ENCODE results near the gene SRSF2.
"Not testable (repeated sequence)": the region's sequence is repeated elsewhere in the genome, so short reads cannot be mapped to it uniquely, and the experiment has no call there.

Gene SRSF2

DNA sequence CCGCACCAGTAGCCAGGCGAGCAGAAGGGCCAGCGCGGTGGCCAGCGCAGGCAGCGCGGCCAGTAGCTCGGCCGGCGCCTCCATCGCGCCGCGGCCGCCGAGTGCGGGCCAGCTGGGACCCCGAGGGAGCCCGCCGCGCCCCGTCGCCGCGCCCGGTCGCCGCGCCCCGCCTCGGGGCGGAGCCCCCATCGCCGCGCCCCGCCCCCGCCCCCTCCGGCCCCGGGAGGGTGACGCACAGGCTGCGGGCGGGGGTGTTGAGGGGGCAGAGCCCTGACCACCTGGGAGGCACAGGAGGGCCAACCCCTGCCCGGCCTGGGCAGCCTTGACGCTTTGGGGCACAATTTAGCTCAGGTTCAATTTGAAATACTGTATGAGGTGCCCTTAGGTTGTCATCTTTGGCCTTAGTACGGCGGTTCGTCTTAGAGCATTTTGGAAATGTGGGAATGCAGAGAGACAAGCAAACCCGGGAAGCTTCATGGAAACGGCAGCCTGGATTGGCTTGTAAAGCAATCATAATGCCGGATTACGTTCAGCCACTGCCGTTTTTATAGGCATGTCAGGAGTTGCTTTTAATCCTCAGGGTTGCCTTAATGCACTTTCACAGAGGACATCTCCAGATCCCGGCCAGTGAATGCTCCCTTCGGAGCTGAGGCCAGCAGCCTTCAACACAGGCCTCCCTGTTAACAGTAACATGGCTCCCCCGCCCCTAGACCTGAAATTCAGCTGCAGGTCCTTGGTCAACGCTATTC, 26.1 kb downstream of the SRSF2 start, which contains the start of gene MXRA7:
MXRA7 (minus strand) TSS at position 103 of the 749 bp plus-strand sequence; CDS start at position 84, 19 bp downstream.
- H3K9me3 ChIP-seq (ENCODE audit: insufficient read depth, low read length) = no peaks in the 10 kb centered on the region
- peak within 1 kb of the TSS; percentile 82 for H3K9ac ChIP-seq (ENCODE audit: insufficient read length, low read depth)
- H3K27me3 ChIP-seq (ENCODE audit: insufficient read depth, insufficient read length) = peaks cover 24% of the 10 kb centered on the region
- no peak for DNase-seq (ENCODE audit: low read depth, low spot score)
- peaks cover 15% of the 10 kb centered on the region for H3K4me1 ChIP-seq (ENCODE audit: insufficient read depth, insufficient read length)
- H3K4me3 ChIP-seq (ENCODE audit: insufficient read length, low read depth) = peak within 1 kb of the TSS; percentile 50
- peaks cover 25% of the 10 kb centered on the region for H3K36me3 ChIP-seq (ENCODE audit: insufficient read depth, insufficient read length, low read length)
- TF ChIP-seq YY1 (IDR thresholded peaks at IDR 0.05; ENCODE audit: insufficient read depth, insufficient read length) (no peak), SUZ12 (IDR thresholded peaks at IDR 0.05; ENCODE audit: extremely low read depth, insufficient read depth, insufficient read length) (peak; percentile 55), ZNF274 (IDR thresholded peaks at IDR 0.05; ENCODE audit: low read depth, low read length) (no peak)

- Histone ChIP-seq H3K4me3 (ENCODE audit: insufficient read length, low read depth) (peak overlapping the region; percentile 50), H3K9ac (ENCODE audit: insufficient read length, low read depth) (peak overlapping the region; percentile 82), H3K4me1 (ENCODE audit: insufficient read depth, insufficient read length) (peaks cover 15% of the 10 kb centered on the region), H3K36me3 (ENCODE audit: insufficient read depth, insufficient read length, low read length) (peaks cover 20% of the 10 kb centered on the region), H3K27me3 (ENCODE audit: insufficient read depth, insufficient read length) (peaks cover 26% of the 10 kb centered on the region)
- not testable (repeated sequence) for H3K9me3 ChIP-seq (ENCODE audit: insufficient read depth, low read length); DNase-seq (ENCODE audit: low read depth, low spot score)
Measured at GRCh38 chr17:76709951-76710862, 26.9 kb downstream of the SRSF2 start.

DNA sequence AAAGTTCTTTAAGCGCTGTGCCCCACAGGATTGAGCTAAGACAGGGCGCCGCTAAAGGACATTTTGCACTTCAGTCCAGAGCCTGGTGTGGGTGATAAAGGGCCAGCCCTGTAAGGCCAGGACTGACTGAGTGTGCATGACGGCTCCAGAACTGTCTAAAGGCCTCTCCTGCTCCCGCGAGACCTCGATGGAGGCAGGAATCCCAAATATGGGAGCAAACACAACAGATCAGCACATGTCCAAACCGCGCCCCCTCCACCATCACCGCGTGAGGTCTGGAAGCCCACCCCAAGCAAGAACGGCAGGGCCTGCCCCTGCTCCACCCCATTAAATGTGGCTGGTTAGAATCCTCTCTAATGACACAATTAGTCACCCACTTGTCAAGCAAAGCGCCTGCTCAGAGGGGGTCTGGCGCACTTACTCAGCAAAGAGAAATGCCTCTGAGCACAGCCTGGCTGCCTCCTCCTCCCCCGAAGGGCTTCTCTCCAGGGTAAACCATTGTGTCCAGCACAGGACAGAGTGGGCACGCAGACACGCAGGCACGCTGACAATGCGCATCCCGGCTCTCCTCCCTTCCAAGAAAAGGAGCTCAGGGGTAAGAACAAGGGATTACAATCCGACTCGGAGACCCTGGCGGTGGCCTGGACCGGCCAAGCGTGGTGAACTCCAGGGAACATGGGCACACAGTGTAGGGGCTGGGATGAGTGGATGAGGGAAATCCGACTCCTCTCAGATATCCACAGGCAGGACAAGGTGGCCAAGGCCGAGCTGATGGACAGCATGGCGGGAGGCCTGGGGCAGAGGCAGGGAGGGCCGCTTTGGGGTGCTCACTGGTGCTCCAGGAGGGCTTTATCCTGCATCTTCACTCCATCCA, 27.8 kb downstream of the SRSF2 start:
- Histone ChIP-seq H3K9ac (ENCODE audit: insufficient read length, low read depth) (peak overlapping the region; percentile 82), H3K27me3 (ENCODE audit: insufficient read depth, insufficient read length) (peaks cover 26% of the 10 kb centered on the region), H3K4me1 (ENCODE audit: insufficient read depth, insufficient read length) (peaks cover 15% of the 10 kb centered on the region), H3K9me3 (ENCODE audit: insufficient read depth, low read length) (no peaks in the 10 kb centered on the region), H3K4me3 (ENCODE audit: insufficient read length, low read depth) (peak overlapping the region; percentile 50), H3K36me3 (ENCODE audit: insufficient read depth, insufficient read length, low read length) (peaks cover 18% of the 10 kb centered on the region)
- no peak for DNase-seq (ENCODE audit: low read depth, low spot score)
- TF ChIP-seq YY1 (IDR thresholded peaks at IDR 0.05; ENCODE audit: insufficient read depth, insufficient read length) (no peak), ZNF274 (IDR thresholded peaks at IDR 0.05; ENCODE audit: low read depth, low read length) (no peak), SUZ12 (IDR thresholded peaks at IDR 0.05; ENCODE audit: extremely low read depth, insufficient read depth, insufficient read length) (no peak)

DNA sequence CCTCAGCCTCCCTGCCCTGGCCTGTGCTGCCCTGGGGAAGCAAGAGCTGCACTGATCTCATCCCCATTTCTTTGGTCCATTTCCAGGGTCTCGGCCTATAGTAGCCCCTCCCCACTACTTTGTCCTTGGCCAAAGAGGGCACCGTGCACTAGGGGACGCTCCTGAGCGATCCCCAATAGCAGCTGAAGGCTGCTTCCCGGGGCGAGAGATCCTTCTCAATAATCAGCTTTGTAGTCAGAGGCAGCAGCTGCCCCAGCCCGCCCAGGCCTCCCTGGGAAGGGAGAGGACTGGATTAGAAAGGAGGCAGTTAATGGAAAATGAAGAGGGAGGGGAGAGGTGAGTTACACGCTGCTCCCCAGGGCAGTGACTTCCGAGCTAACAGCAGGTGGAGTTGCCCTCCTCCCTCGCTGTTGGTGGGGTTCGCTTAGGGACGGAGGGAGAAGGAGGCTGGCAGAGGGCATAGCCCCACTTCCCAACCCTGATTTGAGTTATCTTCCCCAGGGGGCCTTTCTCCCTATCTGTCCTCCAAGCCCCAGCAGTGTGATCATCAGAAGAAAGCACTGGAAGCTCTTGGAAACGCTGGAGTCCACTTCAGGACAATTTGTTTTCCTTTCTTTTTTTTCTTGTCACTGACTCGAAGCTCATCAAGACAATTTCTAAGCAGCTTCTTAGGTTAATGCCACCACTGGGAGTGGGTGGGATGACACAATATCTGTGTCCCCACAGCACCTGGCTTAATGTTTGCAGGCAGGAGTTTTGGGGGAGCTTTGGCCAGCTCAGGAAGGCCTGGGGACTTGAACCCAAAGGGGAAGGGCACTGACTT, 28.9 kb downstream of the SRSF2 start:
- H3K4me3 ChIP-seq (ENCODE audit: insufficient read length, low read depth) = no peak overlapping the region

GRCh38 chr17:76706817-76707216, 30.3 kb downstream of the SRSF2 start:
- Histone ChIP-seq H3K36me3 (ENCODE audit: insufficient read depth, insufficient read length, low read length) (peaks cover 7% of the 10 kb centered on the region), H3K4me3 (ENCODE audit: insufficient read length, low read depth) (no peak overlapping the region), H3K9ac (ENCODE audit: insufficient read length, low read depth) (no peak overlapping the region), H3K9me3 (ENCODE audit: insufficient read depth, low read length) (no peaks in the 10 kb centered on the region), H3K4me1 (ENCODE audit: insufficient read depth, insufficient read length) (peaks cover 15% of the 10 kb centered on the region), H3K27me3 (ENCODE audit: insufficient read depth, insufficient read length) (peaks cover 26% of the 10 kb centered on the region)
- TF ChIP-seq SUZ12 (IDR thresholded peaks at IDR 0.05; ENCODE audit: extremely low read depth, insufficient read depth, insufficient read length) = no peak
- TF ChIP-seq YY1 (IDR thresholded peaks at IDR 0.05; ENCODE audit: insufficient read depth, insufficient read length) = no peak
- no peak for TF ChIP-seq ZNF274 (IDR thresholded peaks at IDR 0.05; ENCODE audit: low read depth, low read length)
- no peak for DNase-seq (ENCODE audit: low read depth, low spot score)

More for the DNA sequence above, 28.9 kb downstream of the SRSF2 start:
- no peaks in the 10 kb centered on the region for H3K9me3 ChIP-seq (ENCODE audit: insufficient read depth, low read length)
- DNase-seq (ENCODE audit: low read depth, low spot score) = peak; percentile 57
- TF ChIP-seq YY1 (IDR thresholded peaks at IDR 0.05; ENCODE audit: insufficient read depth, insufficient read length) (no peak), ZNF274 (IDR thresholded peaks at IDR 0.05; ENCODE audit: low read depth, low read length) (no peak), SUZ12 (IDR thresholded peaks at IDR 0.05; ENCODE audit: extremely low read depth, insufficient read depth, insufficient read length) (no peak)
- peak overlapping the region; percentile 27 for H3K9ac ChIP-seq (ENCODE audit: insufficient read length, low read depth)
- peaks cover 15% of the 10 kb centered on the region for H3K4me1 ChIP-seq (ENCODE audit: insufficient read depth, insufficient read length)
- H3K36me3 ChIP-seq (ENCODE audit: insufficient read depth, insufficient read length, low read length) = peaks cover 7% of the 10 kb centered on the region
- H3K27me3 ChIP-seq (ENCODE audit: insufficient read depth, insufficient read length) = peaks cover 26% of the 10 kb centered on the region

- DNase-seq (ENCODE audit: low read depth, low spot score) = no peak
- Histone ChIP-seq H3K4me3 (ENCODE audit: insufficient read length, low read depth) (no peak overlapping the region), H3K9me3 (ENCODE audit: insufficient read depth, low read length) (no peaks in the 10 kb centered on the region), H3K4me1 (ENCODE audit: insufficient read depth, insufficient read length) (peaks cover 24% of the 10 kb centered on the region), H3K27me3 (ENCODE audit: insufficient read depth, insufficient read length) (peaks cover 20% of the 10 kb centered on the region), H3K36me3 (ENCODE audit: insufficient read depth, insufficient read length, low read length) (peaks cover 7% of the 10 kb centered on the region), H3K9ac (ENCODE audit: insufficient read length, low read depth) (no peak overlapping the region)
- TF ChIP-seq YY1 (IDR thresholded peaks at IDR 0.05; ENCODE audit: insufficient read depth, insufficient read length) = no peak
- no peak for TF ChIP-seq SUZ12 (IDR thresholded peaks at IDR 0.05; ENCODE audit: extremely low read depth, insufficient read depth, insufficient read length)
- TF ChIP-seq ZNF274 (IDR thresholded peaks at IDR 0.05; ENCODE audit: low read depth, low read length) = no peak
Measured at GRCh38 chr17:76704805-76705204, 32.3 kb downstream of the SRSF2 start.
